Limb (tissue), 2 donors: ENCODE data around the gene BST1.

Experiments
- DNase-seq, 2 donors: peaks; one replicate each; pipeline ENCODE4 v3.0.0-alpha.2; 2016; ENCODE audit errors: extremely low spot score in 2 of 2

BST1 gene

DNA sequence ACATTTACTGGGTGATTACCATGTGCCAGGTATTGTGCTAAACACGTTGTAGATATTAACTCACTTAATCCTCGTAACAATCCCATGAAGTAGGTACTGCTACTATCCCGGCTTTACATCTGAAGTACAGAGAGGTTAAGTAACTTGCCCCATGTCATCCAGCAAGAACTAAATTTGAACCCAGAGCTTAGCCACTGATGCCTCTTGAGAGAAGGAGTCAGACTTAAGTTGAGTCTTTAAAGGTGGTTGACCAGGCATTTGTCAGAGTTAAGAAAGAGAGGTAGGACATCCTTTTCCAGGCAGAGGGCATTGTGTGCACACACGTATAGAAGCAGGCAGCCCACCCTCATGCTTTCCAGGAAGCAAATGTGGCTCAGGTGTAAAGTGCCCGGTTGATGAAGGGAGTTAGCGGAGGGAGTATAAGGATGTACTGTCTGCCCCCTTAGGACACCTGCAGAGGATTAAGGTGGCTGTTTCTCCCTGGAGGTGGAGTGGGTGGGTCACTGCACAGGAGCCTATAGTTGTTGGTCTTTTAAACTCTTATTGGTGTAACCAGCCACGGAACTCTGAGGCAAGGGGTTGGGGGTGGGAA lies 74.9 kb downstream of the BST1 start:
- DNase-seq = no peak

DNA sequence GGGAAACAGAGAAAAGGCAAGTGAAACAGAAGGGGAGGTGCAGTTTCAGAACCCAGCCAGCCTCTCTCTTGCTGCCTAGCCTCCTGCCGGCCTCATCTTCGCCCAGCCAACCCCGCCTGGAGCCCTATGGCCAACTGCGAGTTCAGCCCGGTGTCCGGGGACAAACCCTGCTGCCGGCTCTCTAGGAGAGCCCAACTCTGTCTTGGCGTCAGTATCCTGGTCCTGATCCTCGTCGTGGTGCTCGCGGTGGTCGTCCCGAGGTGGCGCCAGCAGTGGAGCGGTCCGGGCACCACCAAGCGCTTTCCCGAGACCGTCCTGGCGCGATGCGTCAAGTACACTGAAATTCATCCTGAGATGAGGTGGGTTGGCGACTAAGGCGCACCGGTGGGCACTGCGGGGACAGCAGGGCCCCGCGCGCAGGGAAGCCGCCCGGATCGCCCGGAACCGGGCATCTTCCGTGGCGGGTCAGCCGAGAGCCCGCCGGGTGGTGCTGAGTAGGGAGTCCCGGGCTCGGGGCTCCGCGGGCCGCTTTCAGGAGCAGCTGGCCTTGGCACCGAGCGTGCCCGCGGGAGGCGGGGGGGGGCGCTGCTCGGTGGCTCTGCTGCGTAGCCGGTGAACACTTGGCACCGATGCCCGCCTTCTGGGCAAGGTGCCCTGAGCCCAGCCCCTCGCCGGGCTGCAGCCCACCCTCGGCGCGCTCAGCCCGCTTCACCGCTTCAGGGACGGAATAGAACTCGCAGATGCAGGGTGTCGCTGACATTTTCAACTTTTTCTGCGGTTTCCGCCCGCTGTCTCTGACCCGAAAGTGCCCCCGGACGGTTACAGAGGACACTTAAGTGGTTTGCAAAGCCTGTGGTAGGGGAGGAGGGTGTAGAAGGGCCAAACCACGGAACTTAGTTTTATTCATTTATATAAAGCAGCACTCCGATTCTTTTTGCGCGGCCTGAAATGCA lies 75.7 kb downstream of the BST1 start, which contains the start of gene CD38:
TSS of gene CD38 (plus strand) at position 40 of the 953 bp plus-strand sequence. CDS start at position 127, 87 bp downstream.
- DNase-seq = peak in 1 of 2 donors; percentile 54

DNA sequence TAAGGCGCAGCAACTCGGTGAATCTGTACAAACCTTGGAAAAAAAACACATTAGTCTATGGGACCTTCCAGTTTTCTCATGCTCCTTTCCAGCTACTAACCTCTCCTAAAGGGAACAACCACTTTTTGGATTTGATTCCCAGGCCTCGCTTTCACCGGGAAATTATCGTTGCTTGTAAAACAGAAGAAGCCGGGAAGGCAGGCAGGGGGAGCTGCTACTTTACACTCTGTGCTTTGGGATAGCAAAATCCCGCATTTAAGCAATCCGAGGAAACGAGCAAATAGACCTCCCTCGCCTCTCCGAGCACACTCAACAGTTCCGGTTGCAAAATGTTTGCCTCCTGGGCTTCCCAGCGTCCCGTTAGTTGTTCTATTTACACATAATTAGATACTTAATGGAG lies 76.4 kb downstream of the BST1 start:
- DNase-seq = peak; percentile 67 to 70

DNA sequence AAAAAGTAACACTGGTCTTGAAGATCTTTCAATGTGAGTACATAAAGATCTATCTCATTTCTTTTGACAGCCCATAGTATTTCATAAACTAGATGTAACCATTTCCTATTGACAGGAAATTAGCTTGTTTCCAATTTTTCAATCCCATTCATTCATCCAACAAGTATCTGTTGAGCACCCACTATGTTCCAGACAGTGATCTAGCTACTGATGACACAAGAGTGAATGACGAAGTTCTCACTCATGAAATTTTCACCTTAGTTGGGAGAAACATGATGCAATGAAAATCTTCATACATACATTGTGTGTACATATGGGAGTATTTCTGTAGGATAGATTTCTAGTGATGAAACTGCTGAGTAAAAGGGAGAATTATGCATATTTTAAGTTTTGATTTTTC lies 76.9 kb downstream of the BST1 start:
- DNase-seq = no peak

DNA sequence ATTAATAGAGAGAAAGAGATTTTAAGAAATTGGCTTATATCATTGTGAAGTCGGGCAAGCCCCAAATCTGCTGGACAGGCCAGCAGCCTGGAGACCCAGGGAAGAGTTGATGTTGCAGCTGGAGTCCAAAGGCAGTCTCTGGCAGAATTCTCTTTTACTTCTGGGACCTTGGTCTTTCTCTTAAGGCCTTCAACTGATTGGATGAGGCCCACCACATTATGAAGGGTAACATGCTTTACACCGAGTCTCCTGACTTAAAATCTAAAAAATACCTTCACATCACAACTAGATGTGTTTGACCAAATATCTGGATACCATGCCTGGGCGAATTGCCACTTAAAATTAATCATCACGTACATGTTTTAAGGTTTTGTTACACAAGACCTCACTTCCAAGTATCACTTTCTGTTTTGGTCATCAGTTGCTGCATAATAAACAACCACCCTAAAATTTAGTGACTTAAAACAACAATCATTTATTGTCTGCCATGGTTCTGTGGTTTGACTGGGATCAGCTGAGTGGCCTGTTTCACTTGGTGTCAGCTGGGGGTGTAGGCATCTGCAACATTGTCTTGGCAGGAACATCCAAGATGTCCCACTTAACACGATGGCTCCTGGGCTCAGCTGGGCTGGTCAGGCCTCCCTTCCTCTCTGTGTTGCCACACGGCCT lies 78.7 kb downstream of the BST1 start:
- DNase-seq = no peak
